T-helper 2 cell treated with Interferon-gamma antibody and Interleukin-4, amounts not matched to agents 5 μg/mL and 100 μg/mL, for 36 hours (primary cell): ENCODE results near the gene SLC22A24.
"Not testable (repeated sequence)": the region's sequence is repeated elsewhere in the genome, so short reads cannot be mapped to it uniquely, and the experiment has no call there.

Experiments
- DNase-seq: peaks from one replicate; pipeline ENCODE4 v3.0.0; 2021; ENCODE audit warnings: low spot score
- H3K27ac Mint-ChIP-seq: one replicate; pipeline ENCODE4 v1.8.0; 2021; ENCODE audit warnings: mild to moderate bottlenecking, mixed read lengths
- H3K27me3 Mint-ChIP-seq: one replicate; pipeline ENCODE4 v1.8.0; 2021; ENCODE audit warnings: low read depth, mixed read lengths
- H3K36me3 Mint-ChIP-seq: one replicate; pipeline ENCODE4 v1.8.0; 2021; ENCODE audit warnings: low read depth, mixed read lengths
- H3K4me1 Mint-ChIP-seq: one replicate; pipeline ENCODE4 v1.8.0; 2021; ENCODE audit warnings: low read depth, mixed read lengths
- H3K4me3 Mint-ChIP-seq: one replicate; pipeline ENCODE4 v1.8.0; 2022; ENCODE audit warnings: mild to moderate bottlenecking, moderate library complexity, mixed read lengths
- H3K9me3 Mint-ChIP-seq: one replicate; pipeline ENCODE4 v1.8.0; 2021; ENCODE audit warnings: mixed read lengths

The SLC22A24 gene

GRCh38 chr11:63144121-63144520 lies at the start of gene SLC22A24:
Gene SLC22A24 (minus strand): TSS chr11:63144221. CDS start chr11:63143779, 442 bp downstream.
- no peak within 1 kb of the TSS for H3K4me3 Mint-ChIP-seq
- no peak for DNase-seq
- no peak within 1 kb of the TSS for H3K27ac Mint-ChIP-seq
- peaks cover 9% of the 10 kb centered on the region for H3K27me3 Mint-ChIP-seq
- H3K9me3 Mint-ChIP-seq, result no peaks in the 10 kb centered on the region
- H3K36me3 Mint-ChIP-seq, result no peaks in the 10 kb centered on the region
- H3K4me1 Mint-ChIP-seq, result no peaks in the 10 kb centered on the region

GRCh38 chr11:63180536-63180935 lies 36.5 kb upstream of the SLC22A24 start:
- Mint-ChIP-seq H3K4me3 (no peak overlapping the region), H3K4me1 (no peaks in the 10 kb centered on the region), H3K27me3 (no peaks in the 10 kb centered on the region), H3K27ac (no peak overlapping the region), H3K9me3 (peaks cover 4% of the 10 kb centered on the region), H3K36me3 (no peaks in the 10 kb centered on the region)
- DNase-seq, result no peak

GRCh38 chr11:63179432-63180041 lies 35.5 kb upstream of the SLC22A24 start:
- no peaks in the 10 kb centered on the region for H3K4me1 Mint-ChIP-seq
- H3K9me3 Mint-ChIP-seq, result peaks cover 4% of the 10 kb centered on the region
- H3K4me3 Mint-ChIP-seq, result no peak overlapping the region
- H3K36me3 Mint-ChIP-seq, result no peaks in the 10 kb centered on the region
- no peak for DNase-seq
- H3K27me3 Mint-ChIP-seq, result no peaks in the 10 kb centered on the region
- H3K27ac Mint-ChIP-seq, result no peak overlapping the region

- H3K27me3 Mint-ChIP-seq, result no peaks in the 10 kb centered on the region
- H3K4me1 Mint-ChIP-seq, result no peaks in the 10 kb centered on the region
- DNase-seq, result no peak
- H3K9me3 Mint-ChIP-seq, result peaks cover 4% of the 10 kb centered on the region
- no peak overlapping the region for H3K4me3 Mint-ChIP-seq
- no peaks in the 10 kb centered on the region for H3K36me3 Mint-ChIP-seq
- H3K27ac Mint-ChIP-seq, result no peak overlapping the region
These were observed 33.9 kb upstream of the SLC22A24 start for GRCh38 chr11:63177872-63178271.

- DNase-seq, result no peak
- H3K36me3 Mint-ChIP-seq, result no peaks in the 10 kb centered on the region
- H3K9me3 Mint-ChIP-seq, result no peaks in the 10 kb centered on the region
- H3K27me3 Mint-ChIP-seq, result peaks cover 23% of the 10 kb centered on the region
- no peaks in the 10 kb centered on the region for H3K4me1 Mint-ChIP-seq
- H3K27ac Mint-ChIP-seq, result no peak overlapping the region
- H3K4me3 Mint-ChIP-seq, result no peak overlapping the region
These were observed 21.8 kb upstream of the SLC22A24 start for GRCh38 chr11:63165706-63166310.

GRCh38 chr11:63155794-63156193 lies 11.8 kb upstream of the SLC22A24 start:
- Mint-ChIP-seq H3K27ac (no peak overlapping the region), H3K36me3 (no peaks in the 10 kb centered on the region), H3K9me3 (no peaks in the 10 kb centered on the region), H3K4me3 (no peak overlapping the region), H3K27me3 (no peaks in the 10 kb centered on the region), H3K4me1 (no peaks in the 10 kb centered on the region)
- no peak for DNase-seq

- H3K36me3 Mint-ChIP-seq, result no peaks in the 10 kb centered on the region
- peaks cover 3% of the 10 kb centered on the region for H3K27me3 Mint-ChIP-seq
- no peak for DNase-seq
- H3K4me3 Mint-ChIP-seq, result no peak overlapping the region
- no peaks in the 10 kb centered on the region for H3K4me1 Mint-ChIP-seq
- no peak overlapping the region for H3K27ac Mint-ChIP-seq
- H3K9me3 Mint-ChIP-seq, result no peaks in the 10 kb centered on the region
These were observed 2.6 kb upstream of the SLC22A24 start for GRCh38 chr11:63146581-63146980.

- no peak overlapping the region for H3K4me3 Mint-ChIP-seq
- peaks cover 9% of the 10 kb centered on the region for H3K27me3 Mint-ChIP-seq
- no peaks in the 10 kb centered on the region for H3K9me3 Mint-ChIP-seq
- DNase-seq, result no peak
- H3K27ac Mint-ChIP-seq, result no peak overlapping the region
- H3K36me3 Mint-ChIP-seq, result no peaks in the 10 kb centered on the region
- H3K4me1 Mint-ChIP-seq, result no peaks in the 10 kb centered on the region
These were observed 1.6 kb downstream of the SLC22A24 start for GRCh38 chr11:63142459-63142858.

- no peaks in the 10 kb centered on the region for H3K4me1 Mint-ChIP-seq
- H3K27ac Mint-ChIP-seq, result no peak overlapping the region
- peaks cover 2% of the 10 kb centered on the region for H3K27me3 Mint-ChIP-seq
- H3K4me3 Mint-ChIP-seq, result no peak overlapping the region
- H3K36me3 Mint-ChIP-seq, result no peaks in the 10 kb centered on the region
- no peak for DNase-seq
- H3K9me3 Mint-ChIP-seq, result peaks cover 4% of the 10 kb centered on the region
These were observed 10.8 kb downstream of the SLC22A24 start for GRCh38 chr11:63132985-63133775.

GRCh38 chr11:63099555-63099954 lies 44.5 kb downstream of the SLC22A24 start:
- Mint-ChIP-seq H3K36me3 (no peaks in the 10 kb centered on the region), H3K4me3 (no peak overlapping the region), H3K27me3 (no peaks in the 10 kb centered on the region), H3K27ac (no peak overlapping the region), H3K9me3 (peaks cover 19% of the 10 kb centered on the region), H3K4me1 (no peaks in the 10 kb centered on the region)
- no peak for DNase-seq

- H3K27me3 Mint-ChIP-seq, result peaks cover 8% of the 10 kb centered on the region
- no peak for DNase-seq
- H3K9me3 Mint-ChIP-seq, result no peaks in the 10 kb centered on the region
- H3K4me1 Mint-ChIP-seq, result no peaks in the 10 kb centered on the region
- no peaks in the 10 kb centered on the region for H3K36me3 Mint-ChIP-seq
- H3K4me3 Mint-ChIP-seq, result no peak overlapping the region
- no peak overlapping the region for H3K27ac Mint-ChIP-seq
These were observed 63.3 kb downstream of the SLC22A24 start for GRCh38 chr11:63080682-63081081.

GRCh38 chr11:63046203-63046602 lies 97.8 kb downstream of the SLC22A24 start:
- not testable (repeated sequence) for H3K27ac Mint-ChIP-seq, H3K4me3 Mint-ChIP-seq, H3K4me1 Mint-ChIP-seq, DNase-seq, H3K9me3 Mint-ChIP-seq, H3K36me3 Mint-ChIP-seq, H3K27me3 Mint-ChIP-seq

GRCh38 chr11:63042596-63042995 lies 101.4 kb downstream of the SLC22A24 start:
- Mint-ChIP-seq H3K4me1 (no peaks in the 10 kb centered on the region), H3K27me3 (peaks cover 18% of the 10 kb centered on the region), H3K4me3 (no peak overlapping the region), H3K9me3 (no peaks in the 10 kb centered on the region), H3K27ac (no peak overlapping the region), H3K36me3 (no peaks in the 10 kb centered on the region)
- no peak for DNase-seq

GRCh38 chr11:63032457-63032856 lies 111.6 kb downstream of the SLC22A24 start:
- peaks cover 15% of the 10 kb centered on the region for H3K27me3 Mint-ChIP-seq
- H3K27ac Mint-ChIP-seq, result no peak overlapping the region
- H3K4me3 Mint-ChIP-seq, result no peak overlapping the region
- DNase-seq, result no peak
- H3K36me3 Mint-ChIP-seq, result no peaks in the 10 kb centered on the region
- peaks cover 2% of the 10 kb centered on the region for H3K4me1 Mint-ChIP-seq
- no peaks in the 10 kb centered on the region for H3K9me3 Mint-ChIP-seq
